Islet of Langerhans (tissue), 1 donor: ENCODE measurements around the gene CAMK1G.

Experiments
- FAIRE-seq: peaks from one replicate; lab custom pipeline; 2011; peaks lifted over from hg19 to GRCh38; lab: Jason Lieb, UNC

CAMK1G gene

GRCh38 chr1:209600541-209600940 is 17.0 kb downstream of the CAMK1G start:
- FAIRE-seq: no peak

- peak; percentile 98 for FAIRE-seq
Observed at GRCh38 chr1:209601809-209602657, 18.5 kb downstream of the CAMK1G start.

DNA sequence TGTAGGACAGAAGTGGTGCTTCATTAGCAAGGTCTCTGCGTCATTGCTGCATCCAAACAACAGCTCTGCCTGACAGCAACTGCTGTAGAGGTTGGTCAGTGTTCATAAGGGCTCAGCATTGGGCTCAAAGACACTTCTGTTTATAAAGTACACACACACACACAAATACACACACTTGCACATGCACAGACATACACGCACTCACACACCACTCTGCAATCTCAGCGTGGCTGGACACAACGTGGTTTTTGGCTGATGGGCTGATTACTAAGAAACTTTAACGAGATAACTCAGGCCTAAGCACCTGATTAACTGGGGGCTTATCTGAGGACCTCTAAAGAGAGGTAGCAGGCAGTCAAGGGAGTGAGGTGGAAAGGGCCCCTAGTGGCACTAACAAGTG is 20.4 kb downstream of the CAMK1G start:
- no peak for FAIRE-seq

DNA sequence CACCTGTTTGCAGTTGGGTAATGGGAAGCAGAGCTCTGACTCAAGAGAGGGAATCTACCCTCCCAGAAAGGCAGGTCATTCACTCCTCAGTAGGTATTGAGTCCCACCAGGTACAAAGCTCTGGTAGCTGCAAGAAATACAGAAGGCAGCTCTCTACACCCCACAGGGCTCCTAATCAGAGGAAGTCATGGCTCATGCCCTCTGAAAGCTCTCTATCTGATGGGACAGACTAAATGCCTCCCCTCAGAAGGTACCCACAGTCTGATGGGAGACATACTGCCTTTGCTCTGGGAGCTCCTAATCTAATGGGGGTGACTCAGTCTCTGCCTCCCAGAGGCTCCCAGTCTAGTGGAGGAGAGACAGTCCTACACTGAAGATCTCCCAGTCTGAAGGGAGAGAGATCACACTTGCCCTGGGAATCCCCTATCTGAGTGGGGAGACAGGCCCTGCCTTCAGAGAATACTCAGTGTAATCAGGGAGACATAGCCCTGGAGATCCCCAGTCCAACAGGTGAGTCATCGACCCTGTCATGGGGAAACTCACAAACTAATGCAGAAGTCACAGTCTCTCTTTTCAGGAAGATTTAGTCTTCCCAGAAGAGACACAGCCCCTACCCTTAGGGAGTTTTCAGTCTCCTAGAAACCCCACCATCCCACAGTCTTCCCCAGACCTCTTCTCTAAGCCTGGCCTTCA is 23.7 kb downstream of the CAMK1G start:
- FAIRE-seq: no peak

- FAIRE-seq: no peak
Observed at GRCh38 chr1:209607795-209608178, 24.3 kb downstream of the CAMK1G start.

GRCh38 chr1:209609041-209609790 is 25.7 kb downstream of the CAMK1G start:
- no peak for FAIRE-seq

GRCh38 chr1:209609791-209610630 is 26.5 kb downstream of the CAMK1G start:
- FAIRE-seq: no peak

- FAIRE-seq: no peak
Observed at GRCh38 chr1:209610631-209610905, 27.1 kb downstream of the CAMK1G start.

DNA sequence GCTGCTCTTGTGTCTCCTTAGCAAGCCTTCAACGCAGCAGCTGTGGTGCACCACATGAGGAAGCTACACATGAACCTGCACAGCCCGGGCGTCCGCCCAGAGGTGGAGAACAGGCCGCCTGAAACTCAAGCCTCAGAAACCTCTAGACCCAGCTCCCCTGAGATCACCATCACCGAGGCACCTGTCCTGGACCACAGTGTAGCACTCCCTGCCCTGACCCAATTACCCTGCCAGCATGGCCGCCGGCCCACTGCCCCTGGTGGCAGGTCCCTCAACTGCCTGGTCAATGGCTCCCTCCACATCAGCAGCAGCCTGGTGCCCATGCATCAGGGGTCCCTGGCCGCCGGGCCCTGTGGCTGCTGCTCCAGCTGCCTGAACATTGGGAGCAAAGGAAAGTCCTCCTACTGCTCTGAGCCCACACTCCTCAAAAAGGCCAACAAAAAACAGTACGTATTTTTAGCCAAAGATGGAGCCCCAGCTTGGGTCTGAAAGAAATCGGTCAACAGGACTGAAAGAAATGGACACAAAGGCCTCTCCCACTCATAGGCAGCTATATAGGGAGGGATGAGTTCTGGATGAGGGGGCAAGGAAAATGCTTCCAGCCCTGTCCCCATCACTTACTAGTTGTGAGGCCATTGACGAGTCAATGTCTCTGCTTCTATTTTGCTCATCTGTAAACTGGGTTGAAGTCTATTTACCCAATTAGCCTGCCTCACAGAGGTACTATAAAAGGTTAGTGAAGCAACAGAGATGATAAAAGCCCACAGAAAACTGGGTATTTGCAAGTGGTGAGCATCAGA is 28.5 kb downstream of the CAMK1G start:
- no peak for FAIRE-seq

- no peak for FAIRE-seq
Observed at GRCh38 chr1:209612646-209613399, 29.3 kb downstream of the CAMK1G start.

DNA sequence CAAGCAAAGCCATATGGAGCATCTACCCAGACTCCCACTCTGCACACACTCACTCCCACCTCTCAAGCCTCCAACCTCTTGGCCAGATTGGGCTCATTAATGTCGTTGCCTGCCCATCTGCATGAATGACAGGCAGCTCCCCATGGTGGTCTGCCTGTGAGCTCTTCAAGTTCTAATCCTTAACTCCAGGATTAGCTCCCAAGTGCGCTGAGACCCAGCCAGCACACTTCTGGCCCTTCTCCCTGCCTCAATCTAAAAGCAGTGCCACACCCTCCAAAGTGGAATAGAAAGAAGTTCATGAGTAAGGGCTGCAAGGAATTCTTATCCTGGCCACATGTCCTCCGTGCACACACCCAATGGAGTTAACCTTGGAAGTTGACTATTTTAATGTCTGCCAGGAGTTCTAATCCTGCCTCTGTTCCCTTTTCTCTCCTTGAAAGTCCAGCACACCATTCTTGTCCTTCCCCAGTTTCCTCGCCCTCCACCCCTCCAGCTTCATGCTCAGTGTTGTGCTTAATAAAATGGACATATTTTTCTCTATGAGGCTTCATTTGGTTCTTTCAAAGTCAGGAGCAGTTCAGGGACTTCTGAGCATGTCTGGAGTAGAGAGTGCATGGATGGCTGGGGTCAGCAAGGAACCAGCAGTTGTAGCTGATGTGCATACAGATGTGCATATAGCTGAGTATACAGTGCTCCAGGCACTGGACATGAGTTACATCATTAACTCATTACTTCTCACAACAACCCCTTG is 30.1 kb downstream of the CAMK1G start:
- no peak for FAIRE-seq

- no peak for FAIRE-seq
Observed at GRCh38 chr1:209614151-209614420, 30.6 kb downstream of the CAMK1G start.

DNA sequence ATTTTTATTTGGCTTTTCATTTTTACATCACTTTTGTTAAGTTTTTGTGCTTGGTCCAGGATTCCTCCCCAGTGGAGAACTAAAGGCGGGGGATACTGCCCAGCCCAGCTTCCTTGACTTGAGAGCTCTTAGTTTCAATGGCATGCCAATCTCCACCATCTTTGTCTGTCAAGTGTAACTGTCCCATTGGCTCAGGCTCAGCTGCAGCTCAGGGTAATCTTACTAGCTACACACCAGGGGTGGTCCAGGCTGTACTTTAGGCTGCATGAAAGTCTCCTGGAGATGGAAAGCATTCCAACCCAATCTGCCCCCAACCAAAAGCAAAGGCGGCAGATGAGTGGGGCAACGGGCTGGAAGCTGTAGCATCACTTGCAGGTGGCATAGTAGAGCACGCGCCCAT is 31.4 kb downstream of the CAMK1G start:
- FAIRE-seq: no peak

DNA sequence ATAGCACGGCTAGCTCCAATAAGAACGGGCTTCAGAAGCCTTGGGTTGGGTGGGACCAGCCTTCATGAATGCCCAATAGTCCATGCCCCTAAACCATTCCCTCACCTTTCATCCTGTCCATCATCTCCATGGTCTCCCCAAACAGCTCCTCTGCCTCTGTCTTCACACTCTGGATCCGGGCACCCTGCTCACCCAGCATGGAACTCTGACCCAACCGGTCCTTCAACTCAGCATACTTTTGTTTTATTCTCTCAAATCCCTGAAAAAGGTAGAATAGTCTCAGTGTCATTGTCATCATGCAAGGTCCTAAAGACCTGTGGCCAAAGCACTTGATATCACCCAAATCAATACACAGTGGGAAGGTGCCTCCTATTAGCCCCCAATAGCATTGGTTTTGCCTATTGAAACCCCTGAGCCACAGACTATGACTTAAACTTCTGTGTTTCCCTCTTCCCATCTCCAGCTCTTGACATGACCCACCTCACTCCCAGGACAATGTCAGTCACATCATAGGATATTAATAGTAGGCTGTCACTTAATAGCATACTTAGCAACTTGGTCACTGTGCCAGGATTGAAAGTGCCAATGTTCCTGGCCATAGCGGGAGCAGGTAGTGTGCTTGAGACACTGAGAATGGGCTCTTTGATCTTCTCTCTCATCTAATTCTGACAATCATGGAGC is 33.0 kb downstream of the CAMK1G start:
- no peak for FAIRE-seq

- no peak for FAIRE-seq
Observed at GRCh38 chr1:209617047-209617673, 33.6 kb downstream of the CAMK1G start.

DNA sequence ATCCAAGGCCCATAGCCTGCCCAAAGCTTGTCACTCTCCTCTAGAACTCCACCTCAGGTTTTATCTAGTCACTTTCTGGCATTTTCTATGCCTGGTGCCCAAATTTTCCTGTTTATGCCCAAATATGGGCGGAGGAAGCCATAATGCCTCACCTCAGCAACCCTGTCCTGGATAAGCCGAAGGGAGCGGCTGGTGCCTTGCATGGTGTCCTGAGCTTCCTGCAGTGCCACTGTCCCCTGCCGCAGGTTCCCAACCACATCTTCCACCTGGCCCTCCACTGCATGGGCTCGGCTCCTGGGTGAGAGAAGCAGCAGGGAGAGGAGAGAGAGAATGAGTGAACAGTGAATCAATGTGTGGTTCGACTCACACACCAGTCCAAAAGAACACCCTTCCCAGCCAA is 34.2 kb downstream of the CAMK1G start:
- no peak for FAIRE-seq

GRCh38 chr1:209618291-209618690 is 34.8 kb downstream of the CAMK1G start:
- FAIRE-seq: no peak

GRCh38 chr1:209618756-209619420 is 35.4 kb downstream of the CAMK1G start:
- FAIRE-seq: no peak
